Ascending aorta (tissue), 2 donors: Measurements from ENCODE around the gene CORO1C. TPM values are rescaled to one million over a fixed set of nuclear protein-coding genes. Genes with fewer than 3 reads are reported as not detected.
"Not testable (repeated sequence)": the region's sequence is repeated elsewhere in the genome, so short reads cannot be mapped to it uniquely, and the experiment has no call there.

Experiments used
- DNase-seq, 2 donors: peaks; one replicate each; pipeline ENCODE4 v3.0.0-alpha.2; 2019; ENCODE audit warnings: low spot score in 2 of 2
- H3K27ac ChIP-seq, 2 donors: fragments of 200-600 bp; sonication (generic); one replicate each; pipeline ENCODE4 v1.5.1; 2016 to 2017; ENCODE audit warnings: mild to moderate bottlenecking in 1 of 2
- H3K27me3 ChIP-seq: fragments of 200-600 bp; sonication (generic); one replicate; pipeline ENCODE4 v1.5.1; 2017
- H3K36me3 ChIP-seq, 2 donors: fragments of 200-600 bp; sonication (generic); one replicate each; pipeline ENCODE4 v1.5.1; 2016
- H3K4me1 ChIP-seq, 2 donors: fragments of 200-600 bp; sonication (generic); one replicate each; pipeline ENCODE4 v1.5.1; 2016 to 2017; ENCODE audit warnings: mild to moderate bottlenecking in 1 of 2
- H3K4me3 ChIP-seq, 2 donors: fragments of 200-600 bp; sonication (generic); one replicate each; pipeline ENCODE4 v1.5.1; 2016 to 2017; ENCODE audit warnings: mild to moderate bottlenecking in 1 of 2
- H3K9me3 ChIP-seq, 2 donors: fragments of 200-600 bp; sonication (generic); one replicate each; pipeline ENCODE4 v1.5.1; 2016
- intact Hi-C: fragments of 100-400 bp; cut with DNase I; formaldehyde crosslinking; loops from one replicate; pipeline ENCODE4 v1.15.1; 2023
- total RNA-seq: library from RNA; depleted of rRNA; stranded (reverse); fragments of >200 nt; gene quantifications from one replicate; pipeline ENCODE4 v1.1.0, GENCODE V29; 2016
- TF ChIP-seq, protein P1 (sequence below), 3 experiments: fragments of 200-600 bp in 2 of 3; fragments of 450-650 bp in 1 of 3; sonication (generic) in 2 of 3; IDR thresholded peaks; one replicate each; pipeline ENCODE4 v1.5.1; 2016 to 2019; ENCODE audit warnings: antibody characterized with exemption in 3 of 3, mild to moderate bottlenecking in 1 of 3, moderate library complexity in 1 of 3

The CORO1C gene
- total RNA-seq, 1 donor from 2014 or later = 106 TPM

DNA sequence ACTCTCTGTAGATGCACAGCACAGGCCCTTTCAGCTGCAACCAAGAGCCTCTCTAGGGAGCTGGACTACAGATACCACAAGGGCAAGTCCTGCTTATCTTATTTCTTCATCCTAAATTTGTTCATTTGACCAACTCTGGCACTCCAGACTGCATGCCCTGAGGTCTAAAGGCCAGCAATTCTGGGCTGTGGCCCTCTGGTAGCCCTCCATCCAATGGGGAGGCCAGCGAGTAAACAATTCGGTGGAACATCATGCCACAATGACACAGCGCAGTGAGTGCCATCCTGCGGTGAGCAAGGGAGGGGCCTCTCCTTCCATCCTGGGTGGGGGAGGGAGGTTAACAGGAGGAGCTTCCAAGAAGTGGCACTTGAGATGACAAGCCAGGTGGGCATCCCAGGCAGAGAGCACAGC, 97.0 kb downstream of the CORO1C start:
- Histone ChIP-seq H3K4me1 (peaks cover 7 to 15% of the 10 kb centered on the region in 2 donors), H3K9me3 (no peaks in the 10 kb centered on the region), H3K27ac (peak overlapping the region in 1 of 2 donors; percentile 27), H3K36me3 (no peaks in the 10 kb centered on the region), H3K27me3 (no peaks in the 10 kb centered on the region), H3K4me3 (no peak overlapping the region)
- TF ChIP-seq, protein P1, sequence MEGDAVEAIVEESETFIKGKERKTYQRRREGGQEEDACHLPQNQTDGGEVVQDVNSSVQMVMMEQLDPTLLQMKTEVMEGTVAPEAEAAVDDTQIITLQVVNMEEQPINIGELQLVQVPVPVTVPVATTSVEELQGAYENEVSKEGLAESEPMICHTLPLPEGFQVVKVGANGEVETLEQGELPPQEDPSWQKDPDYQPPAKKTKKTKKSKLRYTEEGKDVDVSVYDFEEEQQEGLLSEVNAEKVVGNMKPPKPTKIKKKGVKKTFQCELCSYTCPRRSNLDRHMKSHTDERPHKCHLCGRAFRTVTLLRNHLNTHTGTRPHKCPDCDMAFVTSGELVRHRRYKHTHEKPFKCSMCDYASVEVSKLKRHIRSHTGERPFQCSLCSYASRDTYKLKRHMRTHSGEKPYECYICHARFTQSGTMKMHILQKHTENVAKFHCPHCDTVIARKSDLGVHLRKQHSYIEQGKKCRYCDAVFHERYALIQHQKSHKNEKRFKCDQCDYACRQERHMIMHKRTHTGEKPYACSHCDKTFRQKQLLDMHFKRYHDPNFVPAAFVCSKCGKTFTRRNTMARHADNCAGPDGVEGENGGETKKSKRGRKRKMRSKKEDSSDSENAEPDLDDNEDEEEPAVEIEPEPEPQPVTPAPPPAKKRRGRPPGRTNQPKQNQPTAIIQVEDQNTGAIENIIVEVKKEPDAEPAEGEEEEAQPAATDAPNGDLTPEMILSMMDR (IDR thresholded peaks at IDR 0.05) = no peak
- intact Hi-C loops = no loop called here
- no peak for DNase-seq

GRCh38 chr12:108633534-108634248, 97.6 kb downstream of the CORO1C start, which contains the start of gene SELPLG:
Gene SELPLG, minus strand, starts transcription at chr12:108633894. Its CDS starts 9,587 bp downstream, at chr12:108624307.
- H3K4me1 ChIP-seq = peaks cover 7 to 13% of the 10 kb centered on the region in 2 donors
- TF ChIP-seq, protein P1 (IDR thresholded peaks at IDR 0.05) = no peak
- no peaks in the 10 kb centered on the region for H3K9me3 ChIP-seq
- intact Hi-C loops = no loop called here
- H3K4me3 ChIP-seq = peak within 1 kb of the TSS in 1 of 2 donors; percentile 38
- H3K36me3 ChIP-seq = no peaks in the 10 kb centered on the region
- peak; percentile 42 to 79 for DNase-seq
- H3K27ac ChIP-seq = peak within 1 kb of the TSS in 1 of 2 donors; percentile 27
- no peaks in the 10 kb centered on the region for H3K27me3 ChIP-seq

DNA sequence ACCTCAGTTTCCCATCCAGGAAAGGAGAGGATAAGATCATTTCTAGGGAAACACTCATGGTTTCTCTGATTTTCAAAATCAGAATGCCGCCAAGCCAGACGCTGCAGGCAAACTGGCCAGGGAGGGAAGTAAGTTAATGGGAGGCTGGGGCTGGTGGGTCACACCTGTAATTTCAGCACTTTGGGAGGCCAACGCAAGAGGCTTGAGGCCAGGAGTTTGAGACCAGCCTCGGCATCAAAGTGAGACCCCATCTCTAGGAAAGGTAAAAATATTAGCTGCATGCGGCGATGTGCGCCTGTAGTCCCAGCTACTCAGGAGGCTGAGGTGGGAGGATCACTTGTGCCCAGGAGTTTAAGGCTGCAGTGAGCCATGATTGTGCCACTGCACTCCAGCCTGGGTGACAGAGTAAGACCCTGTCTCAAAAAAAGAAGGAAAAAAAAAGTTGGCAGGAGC, 98.2 kb downstream of the CORO1C start:
- intact Hi-C loops = no loop called here
- TF ChIP-seq, protein P1 (IDR thresholded peaks at IDR 0.05) = no peak
- Histone ChIP-seq H3K27me3 (no peaks in the 10 kb centered on the region), H3K4me3 (peak overlapping the region in 1 of 2 donors; percentile 38), H3K27ac (peak overlapping the region in 1 of 2 donors; percentile 16), H3K4me1 (peaks cover 2 to 10% of the 10 kb centered on the region in 2 donors), H3K9me3 (no peaks in the 10 kb centered on the region), H3K36me3 (no peaks in the 10 kb centered on the region)
- DNase-seq = no peak

- H3K27ac ChIP-seq, H3K9me3 ChIP-seq, H3K36me3 ChIP-seq, H3K4me1 ChIP-seq, H3K27me3 ChIP-seq, H3K4me3 ChIP-seq, intact Hi-C loops, DNase-seq: not testable (repeated sequence)
Measured at GRCh38 chr12:108631261-108631660, 100.1 kb downstream of the CORO1C start.

GRCh38 chr12:108630481-108631207, 100.7 kb downstream of the CORO1C start:
- H3K27ac ChIP-seq = peak overlapping the region; percentile 36 to 53
- no peaks in the 10 kb centered on the region for H3K27me3 ChIP-seq
- H3K36me3 ChIP-seq = no peaks in the 10 kb centered on the region
- no peaks in the 10 kb centered on the region for H3K9me3 ChIP-seq
- intact Hi-C loops = no loop called here
- no peak for DNase-seq
- no peak overlapping the region for H3K4me3 ChIP-seq
- H3K4me1 ChIP-seq = peaks cover 0 to 4% of the 10 kb centered on the region in 2 donors
- TF ChIP-seq, protein P1 (IDR thresholded peaks at IDR 0.05) = no peak
